Mammary epithelial cell (primary cell): Measurements from ENCODE around the gene FIS1.

Source experiments
- CTCF ChIP-seq, 2 donors: IDR thresholded peaks in 1 of 2; conservative IDR thresholded peaks in 1 of 2; 2 replicates each; pipeline ENCODE4 v1.5.1; 2011 to 2012; ENCODE audit warnings: inconsistent platforms in 2 of 2, low read length in 2 of 2, mild to moderate bottlenecking in 2 of 2, control low read depth in 1 of 2, low read depth in 1 of 2; ENCODE audit not compliant: insufficient read depth in 1 of 2; ENCODE audit errors: extremely low read depth in 1 of 2
- EZH2 ChIP-seq: IDR thresholded peaks from 2 replicates; pipeline ENCODE4 v1.6.1; 2012; ENCODE audit warnings: low read length, inconsistent platforms, borderline replicate concordance

GRCh38 chr7:101233907-101234547, 10.9 kb downstream of the FIS1 start:
- TF ChIP-seq CTCF (conservative IDR thresholded peaks at IDR 0.05 in 1 of 2, IDR thresholded peaks at IDR 0.05 in 1 of 2; ENCODE audit: extremely low read depth in 1 of 2, insufficient read depth in 1 of 2, low read depth in 1 of 2, low read length in 2 of 2) (no peak), EZH2 (no peak)
